Psoas muscle (tissue), 8 donors: Measurements from ENCODE around the gene CLCN5. TPM values are rescaled to one million over a fixed set of nuclear protein-coding genes. Genes with fewer than 3 reads are reported as not detected.

Experiments used
- ATAC-seq, 4 donors: fragments of 200-7000 bp; cut with Tn5 transposase; one replicate each; pipeline ENCODE4 v1.9.1; 2020; ENCODE audit warnings: moderate library complexity in 3 of 4, mild to moderate bottlenecking in 2 of 4
- DNase-seq, 2 donors: peaks; one replicate each; pipeline ENCODE4 v3.0.0-alpha.2; 2020
- H3K27ac ChIP-seq: fragments of 200-600 bp; one replicate; pipeline ENCODE4 v1.8.0; 2022
- H3K27me3 ChIP-seq, 3 donors: fragments of 200-600 bp in 1 of 3; one replicate each; pipeline versions ENCODE4 v1.6.1 to v1.8.0; 2013 to 2022; ENCODE audit warnings: low read length in 2 of 3, mild to moderate bottlenecking in 2 of 3, moderate library complexity in 1 of 3; ENCODE audit not compliant: insufficient read depth in 3 of 3
- H3K36me3 ChIP-seq, 2 donors: fragments of 200-600 bp in 1 of 2; one replicate each; pipeline versions ENCODE4 v1.6.1 to v1.8.0; 2013 to 2022; ENCODE audit warnings: low read depth in 1 of 2, mild to moderate bottlenecking in 1 of 2, moderate library complexity in 1 of 2; ENCODE audit not compliant: insufficient read depth in 1 of 2
- H3K4me1 ChIP-seq: fragments of 200-600 bp; one replicate; pipeline ENCODE4 v1.8.0; 2022
- H3K4me3 ChIP-seq: fragments of 200-600 bp; one replicate; pipeline ENCODE4 v1.8.0; 2022; ENCODE audit warnings: mild to moderate bottlenecking
- H3K9me3 ChIP-seq: fragments of 200-600 bp; one replicate; pipeline ENCODE4 v1.8.0; 2022
- CTCF ChIP-seq: fragments of 200-600 bp; IDR thresholded peaks from one replicate; pipeline ENCODE4 v1.8.0; 2022; ENCODE audit warnings: antibody characterized with exemption
- WGBS, 3 donors: extraction: QIAGEN DNeasy Blood & Tissue Kit; methylation state at CpG; one replicate each; pipeline versions ENCODE4 v1.1.6 to v1.1.7; 2013; 5-methylcytosine and 5-hydroxymethylcytosine counted together
- intact Hi-C, 2 donors: fragments of 100-400 bp; cut with DNase I; formaldehyde crosslinking; loops; one replicate each; pipeline versions ENCODE4 v1.11.0 to v1.14.2; 2022
- polyA plus RNA-seq, 3 donors: library from polyadenylated mRNA; stranded (reverse); fragments of 200-250 nt; gene quantifications; one replicate each; pipeline ENCODE4 v1.2.3, GENCODE V29; 2013
- total RNA-seq, 4 donors: library from RNA; stranded (reverse); fragmentation: NEBNext Ultra II Directional in 2 of 4; extraction: Animal tissue kit (Norgen Biotek cat#: 25700) in 2 of 4; gene quantifications; one replicate each; pipeline versions ENCODE4 v1.2.1 to v1.2.4, GENCODE V29; 2021 to 2023
- donor health status: healthy with polysubstance abuse.
- donor health status: DM: no; HTN: no; CAD: no; lungs with moderate emphysema.
- donor health status: Bipolar disorder and iron deficiency.
- donor health status: healthy.
- donor health status: DM: yes; HTN: yes; CAD: no.
- donor health status: DM: no; HTN: no; CAD: no.
- donor health status: DM: no; HTN: no; CAD: no.
- donor health status: DM: yes; HTN: yes; CAD: no.

The CLCN5 gene
- total and polyA plus RNA-seq, 7 donors: 1.9 to 11.3 (median 6.5) TPM

- 61 to 76% (median 63%) methylated on average over 5 of the region's 5 CpGs for WGBS, 3 donors
- no peak for DNase-seq
Measured at GRCh38 chrX:49972328-49972860, 50.0 kb downstream of the CLCN5 start.

GRCh38 chrX:49976682-49977197, 54.3 kb downstream of the CLCN5 start:
- 59 to 72% (median 70%) methylated on average over 4 of the region's 4 CpGs for WGBS, 3 donors

More at GRCh38 chrX:49972328-49972860, 50.0 kb downstream of the CLCN5 start:
- no peak for TF ChIP-seq CTCF
- no peak overlapping the region for H3K4me3 ChIP-seq
- peaks cover 0 to 7% (median 0%) of the 10 kb centered on the region in 3 donors for H3K27me3 ChIP-seq
- peak in 2 of 4 donors; percentile 65 to 81 for ATAC-seq
- no peaks in the 10 kb centered on the region for H3K4me1 ChIP-seq
- no peaks in the 10 kb centered on the region for H3K36me3 ChIP-seq
- intact Hi-C loops: no loop called here
- H3K9me3 ChIP-seq: peaks cover 19% of the 10 kb centered on the region
- H3K27ac ChIP-seq: no peak overlapping the region

GRCh38 chrX:49977319-49978090, 55.1 kb downstream of the CLCN5 start:
- WGBS, 3 donors: 29 to 49% (median 40%) methylated on average over 8 to 9 of the region's 9 CpGs
- Histone ChIP-seq H3K9me3 (no peaks in the 10 kb centered on the region), H3K4me3 (no peak overlapping the region), H3K27me3 (peaks cover 0 to 7% (median 0%) of the 10 kb centered on the region in 3 donors), H3K4me1 (no peaks in the 10 kb centered on the region), H3K36me3 (no peaks in the 10 kb centered on the region), H3K27ac (no peak overlapping the region)
- intact Hi-C loops: no loop called here
- no peak for DNase-seq
- no peak for TF ChIP-seq CTCF
- ATAC-seq: peak; percentile 67 to 89 (median 82)

More at GRCh38 chrX:49976682-49977197, 54.3 kb downstream of the CLCN5 start:
- Histone ChIP-seq H3K36me3 (no peaks in the 10 kb centered on the region), H3K4me3 (no peak overlapping the region), H3K9me3 (no peaks in the 10 kb centered on the region), H3K27ac (no peak overlapping the region), H3K27me3 (peaks cover 0 to 7% (median 0%) of the 10 kb centered on the region in 3 donors), H3K4me1 (no peaks in the 10 kb centered on the region)
- ATAC-seq (no peak), DNase-seq (no peak)
- TF ChIP-seq CTCF: no peak
- intact Hi-C loops: no loop called here

- peak in 2 of 4 donors; percentile 25 to 33 for ATAC-seq
Measured at GRCh38 chrX:49978176-49978575, 55.8 kb downstream of the CLCN5 start.

More at GRCh38 chrX:49978176-49978575, 55.8 kb downstream of the CLCN5 start:
- no peak for TF ChIP-seq CTCF
- Histone ChIP-seq H3K27ac (no peak overlapping the region), H3K36me3 (no peaks in the 10 kb centered on the region), H3K4me3 (no peak overlapping the region), H3K27me3 (peaks cover 0 to 7% (median 0%) of the 10 kb centered on the region in 3 donors), H3K9me3 (no peaks in the 10 kb centered on the region), H3K4me1 (no peaks in the 10 kb centered on the region)
- WGBS, 3 donors: 46 to 72% (median 50%) methylated on average over 2 of the region's 2 CpGs
- intact Hi-C loops: no loop called here
- DNase-seq: no peak
